Spleen (tissue), 11 donors: ENCODE measurements around the gene FIBCD1. TPM values are rescaled to one million over a fixed set of nuclear protein-coding genes. Genes with fewer than 3 reads are reported as not detected.

Experiments used
- DNase-seq: peaks from one replicate; pipeline ENCODE4 v3.0.0-alpha.2; 2020
- H3K27ac ChIP-seq, 8 donors: fragments of 200-600 bp; sonication (generic) in 7 of 8; 1 replicate in 4 of 8; 2 replicates in 4 of 8; pipeline versions ENCODE4 v1.5.0 to v1.8.0; 2016 to 2021; ENCODE audit warnings: inconsistent platforms in 4 of 8, mild to moderate bottlenecking in 4 of 8, moderate library complexity in 1 of 8
- H3K27me3 ChIP-seq, 7 donors: fragments of 200-600 bp; sonication (generic) in 6 of 7; replicated peaks in 1 of 7; 1 replicate in 4 of 7; 2 replicates in 3 of 7; pipeline versions ENCODE4 v1.5.0 to v1.8.0; 2016 to 2021; ENCODE audit warnings: inconsistent platforms in 3 of 7, mild to moderate bottlenecking in 1 of 7
- H3K36me3 ChIP-seq, 6 donors: fragments of 200-600 bp; sonication (generic) in 5 of 6; 1 replicate in 4 of 6; 2 replicates in 2 of 6; pipeline versions ENCODE4 v1.5.0 to v1.8.0; 2016 to 2021; ENCODE audit warnings: inconsistent platforms in 2 of 6
- H3K4me1 ChIP-seq, 6 donors: fragments of 200-600 bp; sonication (generic) in 5 of 6; 1 replicate in 3 of 6; 2 replicates in 3 of 6; pipeline versions ENCODE4 v1.5.0 to v1.8.0; 2016 to 2021; ENCODE audit warnings: inconsistent platforms in 3 of 6
- H3K4me3 ChIP-seq, 8 donors: fragments of 200-600 bp; sonication (generic) in 7 of 8; 1 replicate in 4 of 8; 2 replicates in 4 of 8; pipeline versions ENCODE4 v1.5.0 to v1.8.0; 2016 to 2021; ENCODE audit warnings: inconsistent platforms in 4 of 8, mild to moderate bottlenecking in 4 of 8, moderate library complexity in 2 of 8
- H3K9me3 ChIP-seq, 8 donors: fragments of 200-600 bp; sonication (generic) in 7 of 8; 1 replicate in 4 of 8; 2 replicates in 4 of 8; pipeline versions ENCODE4 v1.5.0 to v1.8.0; 2016 to 2021; ENCODE audit warnings: inconsistent platforms in 4 of 8
- POLR2A ChIP-seq, 3 donors: fragments of 450-650 bp; IDR thresholded peaks; one replicate each; pipeline ENCODE4 v1.5.1; 2017; ENCODE audit warnings: antibody characterized with exemption in 3 of 3, mild to moderate bottlenecking in 1 of 3
- POLR2AphosphoS5 ChIP-seq, 3 donors: sonication (generic); formaldehyde crosslinking; IDR thresholded peaks; one replicate each; pipeline ENCODE4 v1.5.1; 2017; ENCODE audit warnings: antibody characterized with exemption in 3 of 3
- WGBS, 5 donors: extraction: QIAGEN DNeasy Blood & Tissue Kit in 3 of 5; methylation state at CpG; one replicate each; pipeline versions ENCODE4 v1.1.5 to v1.1.7; 2013 to 2018; 5-methylcytosine and 5-hydroxymethylcytosine counted together
- intact Hi-C: fragments of 100-400 bp; cut with DNase I; formaldehyde crosslinking; loops from one replicate; pipeline ENCODE4 v1.15.0; 2023; ENCODE audit warnings: low total_unique reads
- polyA plus RNA-seq, 3 donors: library from polyadenylated mRNA; stranded (reverse); fragments of 200-250 nt; gene quantifications; one replicate each; pipeline ENCODE4 v1.2.1, GENCODE V29; 2013
- total RNA-seq, 7 donors: library from RNA; depleted of rRNA in 3 of 7; stranded (reverse); fragments of >200 nt in 3 of 7; fragmentation: NEBNext Ultra II Directional in 4 of 7; extraction: Animal tissue kit (Norgen Biotek cat#: 25700) in 4 of 7; gene quantifications; one replicate each; pipeline versions ENCODE4 v1.1.0 to v1.2.1, GENCODE V29; 2016 to 2021
- TF ChIP-seq, protein P1 (sequence below), 11 experiments: fragments of 200-600 bp in 7 of 11; fragments of 450-650 bp in 4 of 11; sonication (generic) in 4 of 11; IDR thresholded peaks in 8 of 11; conservative IDR thresholded peaks in 3 of 11; 1 replicate in 7 of 11; 2 replicates in 4 of 11; pipeline versions ENCODE4 v1.4.0 to v1.8.0; 2016 to 2021; ENCODE audit warnings: antibody characterized with exemption in 11 of 11, inconsistent platforms in 4 of 11, mild to moderate bottlenecking in 1 of 11
- donor health status: healthy with polysubstance abuse.
- donor health status: DM: no; HTN: no; CAD: no; lungs with moderate emphysema.
- donor health status: DM: no; HTN: no; CAD: no.
- donor health status: Bipolar disorder and iron deficiency.
- donor health status: healthy.
- donor health status: DM: no; HTN: no; CAD: no.
- donor health status: DM: yes; HTN: yes; CAD: no.

The FIBCD1 gene
- total and polyA plus RNA-seq, 10 donors: 0.02 to 0.51 (median 0.35) TPM; not detected in 3

DNA sequence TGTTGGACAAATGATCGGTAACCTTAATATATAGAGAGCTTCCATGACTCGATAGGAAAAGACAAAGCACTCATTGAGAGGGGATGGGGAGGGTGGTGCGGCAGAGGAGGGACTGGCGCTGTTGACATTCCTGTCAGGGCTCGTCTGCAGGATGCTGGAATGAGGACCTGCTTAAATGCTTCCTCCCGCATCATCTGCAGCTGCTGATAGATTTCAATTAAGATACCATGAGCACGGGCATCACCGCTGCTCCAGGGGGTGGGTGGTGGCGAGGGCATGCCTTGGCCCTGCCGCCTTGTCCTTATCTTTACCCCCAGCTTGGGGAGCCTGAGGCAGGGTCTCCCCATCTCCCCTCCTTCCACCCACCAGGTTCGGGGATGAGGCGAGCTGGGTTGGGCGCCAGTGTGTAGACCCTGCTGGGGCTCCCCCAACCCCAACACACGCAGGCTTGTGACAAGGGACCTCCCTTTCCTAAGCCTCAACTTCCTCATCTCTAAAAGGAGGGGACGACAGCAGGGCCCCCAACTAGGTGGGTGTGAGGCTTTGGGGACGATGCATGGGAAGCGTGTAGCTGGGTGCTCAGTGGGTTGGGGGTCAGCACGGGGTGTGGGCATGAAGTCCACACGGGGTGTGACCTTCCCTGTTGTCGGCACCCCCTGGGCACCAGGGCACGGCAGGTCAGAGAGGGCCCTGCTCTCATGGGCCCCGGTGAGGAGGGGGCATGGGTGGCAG is 30.7 kb downstream of the FIBCD1 start:
- H3K27ac ChIP-seq: no peak overlapping the region
- TF ChIP-seq, protein P1, sequence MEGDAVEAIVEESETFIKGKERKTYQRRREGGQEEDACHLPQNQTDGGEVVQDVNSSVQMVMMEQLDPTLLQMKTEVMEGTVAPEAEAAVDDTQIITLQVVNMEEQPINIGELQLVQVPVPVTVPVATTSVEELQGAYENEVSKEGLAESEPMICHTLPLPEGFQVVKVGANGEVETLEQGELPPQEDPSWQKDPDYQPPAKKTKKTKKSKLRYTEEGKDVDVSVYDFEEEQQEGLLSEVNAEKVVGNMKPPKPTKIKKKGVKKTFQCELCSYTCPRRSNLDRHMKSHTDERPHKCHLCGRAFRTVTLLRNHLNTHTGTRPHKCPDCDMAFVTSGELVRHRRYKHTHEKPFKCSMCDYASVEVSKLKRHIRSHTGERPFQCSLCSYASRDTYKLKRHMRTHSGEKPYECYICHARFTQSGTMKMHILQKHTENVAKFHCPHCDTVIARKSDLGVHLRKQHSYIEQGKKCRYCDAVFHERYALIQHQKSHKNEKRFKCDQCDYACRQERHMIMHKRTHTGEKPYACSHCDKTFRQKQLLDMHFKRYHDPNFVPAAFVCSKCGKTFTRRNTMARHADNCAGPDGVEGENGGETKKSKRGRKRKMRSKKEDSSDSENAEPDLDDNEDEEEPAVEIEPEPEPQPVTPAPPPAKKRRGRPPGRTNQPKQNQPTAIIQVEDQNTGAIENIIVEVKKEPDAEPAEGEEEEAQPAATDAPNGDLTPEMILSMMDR (IDR thresholded peaks at IDR 0.05 in 8 of 11, conservative IDR thresholded peaks at IDR 0.05 in 3 of 11): no peak
- TF ChIP-seq POLR2A (IDR thresholded peaks at IDR 0.05) (no peak), POLR2AphosphoS5 (IDR thresholded peaks at IDR 0.05) (no peak)
- 47 to 59% (median 57%) methylated on average over 20 to 22 of the region's 22 CpGs for WGBS, 5 donors
- no peaks in the 10 kb centered on the region for H3K36me3 ChIP-seq
- intact Hi-C loops: no loop called here
- peaks cover 0 to 60% (median 1%) of the 10 kb centered on the region in 7 donors for H3K27me3 ChIP-seq
- H3K4me3 ChIP-seq: no peak overlapping the region
- no peak for DNase-seq
- H3K9me3 ChIP-seq: no peaks in the 10 kb centered on the region
- no peaks in the 10 kb centered on the region for H3K4me1 ChIP-seq

DNA sequence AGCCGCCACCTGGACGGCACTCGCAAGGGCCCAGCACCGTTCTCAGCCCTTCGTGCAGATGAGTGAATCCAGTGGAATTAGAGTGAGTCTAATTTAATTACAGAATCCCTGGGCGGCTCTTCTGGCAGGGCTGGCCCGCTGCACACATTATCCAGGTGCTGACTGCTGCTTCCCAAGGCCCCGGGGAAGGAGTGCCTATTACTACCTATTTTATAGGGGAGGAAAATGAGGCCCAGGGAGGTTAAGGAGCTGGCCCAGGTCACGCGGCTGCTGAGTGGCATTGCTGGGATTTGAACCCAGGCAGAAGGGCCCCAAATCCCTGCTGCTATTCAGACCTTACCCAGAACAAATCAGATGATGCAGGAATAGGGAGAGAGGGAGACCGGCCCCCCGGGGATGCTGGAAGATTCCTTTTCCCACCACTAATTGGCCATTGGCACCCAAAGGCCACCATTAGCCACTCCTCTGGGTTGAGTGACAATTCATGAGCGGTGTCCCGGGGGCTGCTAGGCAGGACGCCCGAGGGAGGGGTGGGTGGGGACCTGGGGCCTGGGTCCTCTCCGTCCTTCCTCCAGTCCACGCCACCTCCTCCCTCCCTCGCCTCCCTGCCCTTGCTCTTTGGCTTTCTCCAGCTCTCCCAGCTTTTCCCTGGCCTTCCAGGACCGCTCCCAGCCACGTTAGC is 32.2 kb downstream of the FIBCD1 start:
- no peak overlapping the region for H3K4me3 ChIP-seq

DNA sequence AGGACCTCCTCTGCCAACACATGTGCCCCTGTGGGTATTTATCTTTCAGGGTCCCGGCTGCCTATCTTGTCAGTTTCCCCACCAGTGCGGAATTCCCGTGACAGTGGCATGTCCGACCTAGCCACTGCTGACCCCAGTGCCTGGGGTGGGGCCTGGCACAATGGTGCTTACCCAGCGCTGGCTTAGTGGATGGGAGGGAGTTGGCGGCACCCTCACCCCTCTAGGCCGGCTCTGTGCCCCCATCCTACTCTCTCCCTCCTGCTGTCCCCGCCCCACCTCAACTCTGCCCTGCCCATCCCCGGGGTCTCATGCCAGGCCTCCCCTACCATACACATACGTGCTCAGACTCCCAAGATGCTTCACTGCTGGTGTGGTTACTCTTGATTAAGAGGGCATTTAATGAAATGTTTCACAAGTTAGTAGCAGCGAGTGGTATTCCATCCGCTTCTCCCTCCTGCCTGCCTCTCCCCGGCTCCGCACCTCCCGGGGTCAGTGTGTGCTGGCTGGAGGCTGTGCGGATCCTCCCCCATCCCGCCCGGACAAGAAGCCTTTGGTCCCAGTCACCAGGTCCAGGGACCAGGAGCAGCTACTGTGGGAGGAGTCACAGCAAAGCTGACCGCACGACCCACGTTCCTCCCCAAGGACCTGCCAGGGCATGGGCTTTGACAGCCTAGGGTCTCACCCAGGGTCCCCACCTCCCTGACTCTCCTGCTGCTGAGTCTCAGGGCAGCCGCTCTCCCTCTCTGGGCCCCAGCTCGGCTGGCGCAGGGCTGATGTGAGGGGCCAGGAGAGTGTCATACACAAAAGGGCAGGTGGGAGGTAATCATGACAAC is 32.9 kb downstream of the FIBCD1 start:
- Histone ChIP-seq H3K4me1 (no peaks in the 10 kb centered on the region), H3K9me3 (no peaks in the 10 kb centered on the region), H3K27ac (no peak overlapping the region), H3K27me3 (peaks cover 0 to 69% (median 14%) of the 10 kb centered on the region in 7 donors), H3K4me3 (no peak overlapping the region), H3K36me3 (no peaks in the 10 kb centered on the region)
- WGBS, 5 donors: 73 to 84% (median 82%) methylated on average over 16 to 24 of the region's 24 CpGs
- no peak for DNase-seq
- intact Hi-C loops: no loop called here
- TF ChIP-seq POLR2AphosphoS5 (IDR thresholded peaks at IDR 0.05) (no peak), POLR2A (IDR thresholded peaks at IDR 0.05) (no peak)
- TF ChIP-seq, protein P1 (IDR thresholded peaks at IDR 0.05 in 8 of 11, conservative IDR thresholded peaks at IDR 0.05 in 3 of 11): no peak

More for the DNA sequence above, 32.2 kb downstream of the FIBCD1 start:
- DNase-seq: no peak
- intact Hi-C loops: no loop called here
- Histone ChIP-seq H3K27me3 (peaks cover 0 to 67% (median 14%) of the 10 kb centered on the region in 7 donors), H3K36me3 (no peaks in the 10 kb centered on the region), H3K4me1 (no peaks in the 10 kb centered on the region), H3K9me3 (no peaks in the 10 kb centered on the region), H3K27ac (no peak overlapping the region)
- 78 to 85% (median 80%) methylated on average over 19 to 21 of the region's 21 CpGs for WGBS, 5 donors
- TF ChIP-seq POLR2A (IDR thresholded peaks at IDR 0.05) (no peak), POLR2AphosphoS5 (IDR thresholded peaks at IDR 0.05) (no peak)
- TF ChIP-seq, protein P1 (IDR thresholded peaks at IDR 0.05 in 8 of 11, conservative IDR thresholded peaks at IDR 0.05 in 3 of 11): no peak
